HepG2 (cell line): ENCODE data around the gene TTC23. TPM values are rescaled to one million over a fixed set of nuclear protein-coding genes. Genes with fewer than 3 reads are reported as not detected.

Experiments
- ATAC-seq: fragments of 200-7000 bp; cut with Tn5 transposase; 3 replicates; pipeline ENCODE4 v1.9.1; 2020; ENCODE audit warnings: mild to moderate bottlenecking, moderate library complexity
- BruUV-seq: library from RNA; stranded (reverse); fragments of 400-500 nt; replicated peaks from 2 replicates; lab custom pipeline; 2021; lab: Mats Ljungman, UMichigan
- CTCF ChIA-PET: fragments of 300-600 bp; formaldehyde crosslinking; extraction: SDS; loops from one replicate; lab custom pipeline; 2021; ENCODE audit warnings: low total read pairs, inconsistent platforms, low intra/inter-chr PET ratio; lab: Yijun Ruan, JAX
- POLR2A ChIA-PET: fragments of 350-600 bp; sonication (Branson Sonifier 250); formaldehyde crosslinking; loops from one replicate; lab custom pipeline; 2020; ENCODE audit warnings: antibody characterized with exemption, inconsistent platforms; lab: Yijun Ruan, JAX
- DNase-seq: peaks from one replicate; pipeline ENCODE4 v3.0.0-alpha.2; 2015; ENCODE audit warnings: low spot score
- FAIRE-seq: peaks from 3 replicates; lab custom pipeline; 2011; peaks lifted over from hg19 to GRCh38; lab: Jason Lieb, UNC
- H2AFZ ChIP-seq: one replicate; pipeline ENCODE4 v1.6.1; 2011; ENCODE audit warnings: low read length, inconsistent platforms
- H3K27ac ChIP-seq: fragments of 300-600 bp; 3 replicates; pipeline ENCODE4 v1.8.0; 2011; ENCODE audit warnings: mixed run types, mild to moderate bottlenecking, mixed read lengths, low read length, inconsistent platforms; ENCODE audit not compliant: insufficient read depth; ENCODE audit errors: extremely low read length
- H3K27me3 ChIP-seq, 2 experiments: fragments of 200-600 bp in 1 of 2; 2 replicates in 1 of 2; 3 replicates in 1 of 2; pipeline versions ENCODE4 v1.6.0 to v1.8.0; 2011; ENCODE audit warnings: low read length in 2 of 2, mild to moderate bottlenecking in 2 of 2, moderate library complexity in 2 of 2, inconsistent platforms in 1 of 2; ENCODE audit not compliant: insufficient read depth in 2 of 2, control insufficient read depth in 1 of 2
- H3K36me3 ChIP-seq, 2 experiments: fragments of 200-600 bp in 1 of 2; replicated peaks in 1 of 2; 2 replicates in 1 of 2; 3 replicates in 1 of 2; pipeline versions ENCODE4 v1.5.1 to v1.8.0; 2011; ENCODE audit warnings: low read length in 2 of 2, inconsistent platforms in 1 of 2; ENCODE audit not compliant: insufficient read depth in 2 of 2, control insufficient read depth in 1 of 2
- H3K4me1 ChIP-seq: 2 replicates; pipeline ENCODE4 v1.5.1; 2012; ENCODE audit warnings: low read length, inconsistent platforms; ENCODE audit not compliant: insufficient read depth
- H3K4me2 ChIP-seq: 2 replicates; pipeline ENCODE4 v1.6.0; 2011; ENCODE audit warnings: low read depth, low read length, inconsistent platforms
- H3K4me3 ChIP-seq, 3 experiments: fragments of 200-600 bp in 1 of 3; sonication (generic), shearing (Covaris generic) in 1 of 3; replicated peaks in 1 of 3; 2 replicates each; pipeline ENCODE4 v1.5.1; 2011 to 2016; ENCODE audit warnings: low read length in 3 of 3, inconsistent platforms in 2 of 3, low read depth in 2 of 3, mild to moderate bottlenecking in 2 of 3, control low read depth in 1 of 3, mixed read lengths in 1 of 3; ENCODE audit not compliant: insufficient read depth in 1 of 3
- H3K79me2 ChIP-seq: one replicate; pipeline ENCODE4 v1.6.1; 2011; ENCODE audit warnings: low read length, inconsistent platforms; ENCODE audit not compliant: insufficient read depth
- H3K9ac ChIP-seq: 2 replicates; pipeline ENCODE4 v1.6.0; 2011; ENCODE audit warnings: mild to moderate bottlenecking, low read depth, low read length, inconsistent platforms; ENCODE audit not compliant: insufficient read depth
- H3K9me3 ChIP-seq: 2 replicates; pipeline ENCODE4 v1.5.1; 2012; ENCODE audit warnings: mild to moderate bottlenecking, low read length
- H4K20me1 ChIP-seq: 2 replicates; pipeline ENCODE4 v1.6.0; 2011; ENCODE audit warnings: inconsistent platforms, mild to moderate bottlenecking, low read length, moderate library complexity; ENCODE audit not compliant: insufficient read depth
- ATF7-NPFF ChIP-seq: sonication (generic); formaldehyde crosslinking; IDR thresholded peaks from 2 replicates; pipeline ENCODE4 v1.8.1; 2023; ENCODE audit warnings: mild to moderate bottlenecking, low read depth, missing genetic modification reagents, moderate library complexity
- ELF3 ChIP-seq: IDR thresholded peaks from 2 replicates; pipeline ENCODE4 v1.6.1; 2016; ENCODE audit warnings: missing genetic modification reagents, missing compliant biosample characterization
- HNRNPK ChIP-seq: fragments of 200-400 bp; formaldehyde crosslinking; IDR thresholded peaks from 2 replicates; pipeline ENCODE4 v1.6.1; 2018; ENCODE audit warnings: low read length, low read depth, moderate library complexity, mild to moderate bottlenecking; ENCODE audit not compliant: poor library complexity, severe bottlenecking
- RBAK ChIP-seq: sonication (generic); formaldehyde crosslinking; IDR thresholded peaks from 2 replicates; pipeline ENCODE4 v1.5.1; 2020; ENCODE audit warnings: mild to moderate bottlenecking, missing genetic modification reagents
- ZFAT ChIP-seq: sonication (generic); formaldehyde crosslinking; conservative IDR thresholded peaks from 2 replicates; pipeline ENCODE4 v1.8.1; 2023; ENCODE audit warnings: missing genetic modification reagents, inconsistent platforms
- ZSCAN9 ChIP-seq: IDR thresholded peaks from 2 replicates; pipeline ENCODE4 v1.6.1; 2016; ENCODE audit warnings: borderline replicate concordance
- WGBS: methylation state at CpG from one replicate; pipeline ENCODE4 v1.1.6; 2017; ENCODE audit warnings: low lambda C conversion rate; 5-methylcytosine and 5-hydroxymethylcytosine counted together
- in situ Hi-C: cut with HindIII; loops from 2 replicates; pipeline ENCODE4 v1.10.0; 2017; ENCODE audit warnings: low pct_unique_long_range_greater_than_20kb; ENCODE audit not compliant: extremely low pct_ligation_motif_present
- intact Hi-C: fragments of 100-400 bp; cut with micrococcal nuclease; formaldehyde crosslinking; loops from one replicate; pipeline ENCODE4 v1.10.0; 2022; ENCODE audit not compliant: unreplicated experiment
- polyA plus RNA-seq, 8 experiments: library from polyadenylated mRNA; depleted of rRNA in 3 of 8; stranded (reverse) in 7 of 8; unstranded in 1 of 8; fragments of >200 nt; fragmentation: Illumina TruSeq in 4 of 8; extraction: Trizol in 4 of 8; gene quantifications; 2 replicates each; pipeline versions ENCODE4 v1.2.1 to v1.2.3, GENCODE V29; 2011 to 2016; ENCODE audit warnings: low read depth in 4 of 8, missing spikeins in 1 of 8, mixed read lengths in 1 of 8; ENCODE audit not compliant: insufficient read depth in 1 of 8
- total RNA-seq, 5 experiments: library from RNA; depleted of rRNA; stranded (reverse); fragments of >200 nt; fragmentation: Illumina TruSeq; extraction: Trizol; gene quantifications; 2 replicates each; pipeline ENCODE4 v1.2.3, GENCODE V29; 2016; ENCODE audit warnings: low read depth in 1 of 5
- TF ChIP-seq, protein P1 (sequence below): sonication (generic); formaldehyde crosslinking; conservative IDR thresholded peaks from 2 replicates; pipeline ENCODE4 v1.8.1; 2023; ENCODE audit warnings: missing genetic modification reagents

The TTC23 gene
- total and polyA plus RNA-seq, 2 of the 13 experiments (the other 11 are each of a cell fraction or from before 2014, with no cell fraction given) = 1.6 to 11.7 TPM

- TF ChIP-seq, protein P1, sequence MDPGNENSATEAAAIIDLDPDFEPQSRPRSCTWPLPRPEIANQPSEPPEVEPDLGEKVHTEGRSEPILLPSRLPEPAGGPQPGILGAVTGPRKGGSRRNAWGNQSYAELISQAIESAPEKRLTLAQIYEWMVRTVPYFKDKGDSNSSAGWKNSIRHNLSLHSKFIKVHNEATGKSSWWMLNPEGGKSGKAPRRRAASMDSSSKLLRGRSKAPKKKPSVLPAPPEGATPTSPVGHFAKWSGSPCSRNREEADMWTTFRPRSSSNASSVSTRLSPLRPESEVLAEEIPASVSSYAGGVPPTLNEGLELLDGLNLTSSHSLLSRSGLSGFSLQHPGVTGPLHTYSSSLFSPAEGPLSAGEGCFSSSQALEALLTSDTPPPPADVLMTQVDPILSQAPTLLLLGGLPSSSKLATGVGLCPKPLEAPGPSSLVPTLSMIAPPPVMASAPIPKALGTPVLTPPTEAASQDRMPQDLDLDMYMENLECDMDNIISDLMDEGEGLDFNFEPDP (CRISPR knock-in tag) = no peak
- TF ChIP-seq ZFAT (CRISPR knock-in tag) = no peak
- TF ChIP-seq ATF7-NPFF (CRISPR knock-in tag) = no peak
These were observed 21.1 kb downstream of the TTC23 start (continued) for GRCh38 chr15:99228120-99228770.

- in situ Hi-C loops (no loop called here), intact Hi-C loops (no loop called here)
- no peak for DNase-seq
- no peak for FAIRE-seq
- Histone ChIP-seq H3K36me3 (peaks cover 6 to 34% of the 10 kb centered on the region in 2 experiments), H2AFZ (no peak overlapping the region), H3K27me3 (no peaks in the 10 kb centered on the region), H3K4me2 (no peak overlapping the region), H3K4me1 (no peaks in the 10 kb centered on the region), H3K9me3 (no peaks in the 10 kb centered on the region), H4K20me1 (no peaks in the 10 kb centered on the region), H3K4me3 (no peak overlapping the region), H3K9ac (no peak overlapping the region), H3K79me2 (no peaks in the 10 kb centered on the region), H3K27ac (no peak overlapping the region)
- no peak for TF ChIP-seq ZSCAN9 (CRISPR knock-in tag)
- no peak for TF ChIP-seq RBAK (CRISPR knock-in tag)
- no peak for TF ChIP-seq HNRNPK
- TF ChIP-seq ELF3 (CRISPR knock-in tag) = no peak
- no TSS peak for BruUV-seq
- ChIA-PET CTCF (no interaction called here), POLR2A (no interaction called here)
- ATAC-seq = no peak
- 65% methylated on average over 3 of the region's 3 CpGs for WGBS
These were observed 22.6 kb downstream of the TTC23 start for GRCh38 chr15:99226802-99227201.
